Adrenal gland (tissue), 12 donors: ENCODE data around the gene HS3ST3A1. TPM values are rescaled to one million over a fixed set of nuclear protein-coding genes. Genes with fewer than 3 reads are reported as not detected.

Source experiments
- DNase-seq, 7 donors: peaks; one replicate each; pipeline ENCODE4 v3.0.0-alpha.2; 2019 to 2020
- H3K27ac ChIP-seq, 5 donors: fragments of 200-600 bp; sonication (generic) in 4 of 5; 1 replicate in 3 of 5; 2 replicates in 2 of 5; pipeline versions ENCODE4 v1.5.1 to v1.8.0; 2016 to 2020; ENCODE audit warnings: mild to moderate bottlenecking in 1 of 5
- H3K27me3 ChIP-seq: fragments of 200-600 bp; 2 replicates; pipeline ENCODE4 v1.8.0; 2021
- H3K36me3 ChIP-seq, 2 donors: fragments of 200-600 bp; replicated peaks in 1 of 2; 1 replicate in 1 of 2; 2 replicates in 1 of 2; pipeline versions ENCODE4 v1.5.1 to v1.8.0; 2018 to 2022
- H3K4me1 ChIP-seq, 2 donors: fragments of 200-600 bp; replicated peaks in 1 of 2; 1 replicate in 1 of 2; 2 replicates in 1 of 2; pipeline versions ENCODE4 v1.5.1 to v1.8.0; 2018 to 2021
- H3K4me3 ChIP-seq, 4 donors: fragments of 200-600 bp; sonication (generic) in 3 of 4; one replicate each; pipeline ENCODE4 v1.5.1; 2016 to 2018
- H3K9me3 ChIP-seq, 3 donors: fragments of 200-600 bp; sonication (generic) in 1 of 3; replicated peaks in 1 of 3; 1 replicate in 2 of 3; 2 replicates in 1 of 3; pipeline versions ENCODE4 v1.5.1 to v1.8.0; 2016 to 2021
- POLR2A ChIP-seq, 2 donors: fragments of 450-650 bp; IDR thresholded peaks; one replicate each; pipeline ENCODE4 v1.6.1; 2017; ENCODE audit warnings: antibody characterized with exemption in 2 of 2, mild to moderate bottlenecking in 2 of 2, moderate library complexity in 1 of 2
- WGBS, 4 donors: extraction: QIAGEN DNeasy Blood & Tissue Kit in 2 of 4; methylation state at CpG; one replicate each; pipeline versions ENCODE4 v1.1.5 to v1.1.7; 2013 to 2017; 5-methylcytosine and 5-hydroxymethylcytosine counted together
- intact Hi-C, 2 donors: fragments of 100-400 bp; cut with DNase I; formaldehyde crosslinking; loops; one replicate each; pipeline versions ENCODE4 v1.14.1 to v1.15.0; 2022 to 2023
- polyA plus RNA-seq, 3 donors: library from polyadenylated mRNA; stranded (reverse); fragments of 200-250 nt in 2 of 3; fragments of 350-450 nt in 1 of 3; fragmentation: Illumina TruSeq in 1 of 3; extraction: RNeasy Lipid Tissue Mini Kit (QIAGEN cat#74804) in 1 of 3; gene quantifications; one replicate each; pipeline ENCODE4 v1.2.3, GENCODE V29; 2013 to 2014
- total RNA-seq, 9 donors: library from RNA; depleted of rRNA in 4 of 9; stranded (reverse); fragments of >200 nt in 4 of 9; fragments of 120-200 nt in 1 of 9; fragmentation: NEBNext Ultra II Directional in 1 of 9; extraction: Animal tissue kit (Norgen Biotek cat#: 25700) in 1 of 9; gene quantifications; one replicate each; pipeline versions ENCODE4 v1.1.0 to v1.2.4, GENCODE V29; 2013 to 2023
- TF ChIP-seq, protein P1 (sequence below), 6 experiments: fragments of 450-650 bp in 4 of 6; fragments of 200-600 bp in 2 of 6; sonication (generic) in 1 of 6; IDR thresholded peaks; 1 replicate in 5 of 6; 2 replicates in 1 of 6; pipeline versions ENCODE4 v1.5.1 to v1.8.0; 2016 to 2021; ENCODE audit warnings: antibody characterized with exemption in 6 of 6, mild to moderate bottlenecking in 2 of 6, moderate library complexity in 1 of 6
- donor health status: healthy with polysubstance abuse.
- donor health status: Bipolar disorder and iron deficiency.
- donor health status: DM: yes; HTN: yes; CAD: no.
- donor health status: DM: no; HTN: no; CAD: no.
- donor health status: DM: no; HTN: no; CAD: no.
- donor health status: DM: yes; HTN: yes; CAD: no.

HS3ST3A1 gene
- total and polyA plus RNA-seq, 12 donors = 0.09 to 22.7 (median 4.0) TPM

DNA sequence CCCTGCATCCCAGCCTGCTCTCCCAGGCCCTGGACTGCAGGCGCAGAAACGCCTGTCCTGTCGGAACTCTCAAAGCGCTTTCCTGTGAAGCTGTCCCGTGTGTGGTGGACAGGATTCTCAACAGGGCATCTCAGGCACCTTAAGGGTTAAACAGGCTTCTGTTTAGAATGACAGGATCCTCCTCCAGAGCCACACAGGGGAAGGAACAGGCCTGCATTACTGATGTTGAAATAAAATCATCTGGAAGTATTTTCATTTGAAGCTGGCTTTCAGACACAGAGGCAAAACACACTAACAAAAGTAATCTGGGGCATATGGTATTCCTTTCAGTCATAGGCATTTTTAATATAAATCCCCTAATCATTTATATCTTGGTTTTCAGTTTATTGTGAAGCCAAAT is 7.4 kb downstream of the HS3ST3A1 start:
- TF ChIP-seq, protein P1, sequence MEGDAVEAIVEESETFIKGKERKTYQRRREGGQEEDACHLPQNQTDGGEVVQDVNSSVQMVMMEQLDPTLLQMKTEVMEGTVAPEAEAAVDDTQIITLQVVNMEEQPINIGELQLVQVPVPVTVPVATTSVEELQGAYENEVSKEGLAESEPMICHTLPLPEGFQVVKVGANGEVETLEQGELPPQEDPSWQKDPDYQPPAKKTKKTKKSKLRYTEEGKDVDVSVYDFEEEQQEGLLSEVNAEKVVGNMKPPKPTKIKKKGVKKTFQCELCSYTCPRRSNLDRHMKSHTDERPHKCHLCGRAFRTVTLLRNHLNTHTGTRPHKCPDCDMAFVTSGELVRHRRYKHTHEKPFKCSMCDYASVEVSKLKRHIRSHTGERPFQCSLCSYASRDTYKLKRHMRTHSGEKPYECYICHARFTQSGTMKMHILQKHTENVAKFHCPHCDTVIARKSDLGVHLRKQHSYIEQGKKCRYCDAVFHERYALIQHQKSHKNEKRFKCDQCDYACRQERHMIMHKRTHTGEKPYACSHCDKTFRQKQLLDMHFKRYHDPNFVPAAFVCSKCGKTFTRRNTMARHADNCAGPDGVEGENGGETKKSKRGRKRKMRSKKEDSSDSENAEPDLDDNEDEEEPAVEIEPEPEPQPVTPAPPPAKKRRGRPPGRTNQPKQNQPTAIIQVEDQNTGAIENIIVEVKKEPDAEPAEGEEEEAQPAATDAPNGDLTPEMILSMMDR (IDR thresholded peaks at IDR 0.05) = no peak
- no peak for TF ChIP-seq POLR2A (IDR thresholded peaks at IDR 0.05)
- Histone ChIP-seq H3K9me3 (no peaks in the 10 kb centered on the region), H3K4me1 (peaks cover 0 to 4% of the 10 kb centered on the region in 2 donors), H3K27ac (no peak overlapping the region), H3K36me3 (no peaks in the 10 kb centered on the region), H3K27me3 (peaks cover 11% of the 10 kb centered on the region), H3K4me3 (no peak overlapping the region)
- no peak for DNase-seq
- WGBS, 4 donors = 93 to 96% (median 95%) methylated on average over 5 of the region's 5 CpGs
- intact Hi-C loops = no loop called here

DNA sequence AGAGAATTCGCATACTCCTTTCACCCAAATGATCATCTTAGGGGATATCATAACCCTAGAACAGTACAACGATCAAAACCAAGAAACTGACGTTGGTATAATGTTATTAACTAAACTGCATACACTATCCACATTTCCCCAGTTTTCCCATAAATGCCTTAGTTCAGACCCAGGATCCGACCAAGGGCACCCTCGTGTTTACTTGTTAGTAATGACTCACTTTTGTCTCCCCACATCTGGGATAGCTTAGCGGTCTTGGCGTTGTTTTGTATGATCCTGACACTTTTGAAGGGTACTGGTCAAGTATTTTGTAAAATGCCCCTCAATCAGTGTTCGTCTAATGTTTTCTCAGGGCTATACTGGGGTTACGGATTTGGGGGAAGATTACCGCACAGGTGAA is 8.0 kb downstream of the HS3ST3A1 start:
- H3K27ac ChIP-seq = no peak overlapping the region
- WGBS, 4 donors = 78 to 85% (median 79%) methylated on average over 10 of the region's 10 CpGs
- TF ChIP-seq, protein P1 (IDR thresholded peaks at IDR 0.05) = no peak
- no peak for TF ChIP-seq POLR2A (IDR thresholded peaks at IDR 0.05)
- no peak for DNase-seq
- H3K27me3 ChIP-seq = peaks cover 6% of the 10 kb centered on the region
- no peaks in the 10 kb centered on the region for H3K36me3 ChIP-seq
- H3K9me3 ChIP-seq = no peaks in the 10 kb centered on the region
- H3K4me3 ChIP-seq = no peak overlapping the region
- intact Hi-C loops = no loop called here
- peaks cover 0 to 4% of the 10 kb centered on the region in 2 donors for H3K4me1 ChIP-seq

DNA sequence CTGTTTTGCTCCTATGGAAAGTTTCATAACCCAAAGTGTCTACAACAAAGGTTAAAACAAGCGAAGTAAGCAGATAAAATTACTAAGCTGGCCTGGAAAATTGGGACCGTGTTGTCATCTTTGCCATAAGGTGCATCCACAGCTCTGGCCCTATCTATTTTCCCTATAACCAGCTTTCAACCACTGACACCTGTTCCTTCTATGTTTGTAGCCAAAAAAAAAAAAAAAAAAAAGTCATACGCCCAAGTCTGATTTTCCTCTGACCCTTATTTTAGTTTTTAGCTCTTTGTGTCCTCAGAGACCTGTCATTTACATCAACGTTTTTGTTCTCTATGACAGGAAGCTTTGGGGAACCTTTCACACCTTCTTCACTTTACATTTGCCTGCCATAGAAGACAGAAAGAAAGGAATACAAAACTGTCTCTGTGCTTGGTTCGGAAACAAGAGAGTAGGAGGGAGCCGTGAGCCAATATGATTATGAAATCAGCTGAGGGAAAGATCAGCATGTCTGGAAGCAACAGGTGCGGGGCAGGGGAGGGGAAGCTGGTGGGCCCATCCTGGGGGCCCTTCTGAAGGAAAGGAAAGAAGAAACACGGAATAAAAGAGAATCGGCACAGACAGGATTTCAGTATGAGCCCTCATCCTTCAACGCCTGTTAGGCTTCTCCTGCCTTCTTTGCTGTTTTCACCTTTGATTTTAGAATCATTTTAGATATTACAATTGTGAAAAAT is 8.5 kb downstream of the HS3ST3A1 start:
- WGBS, 4 donors = 68 to 74% (median 71%) methylated on average over 10 of the region's 10 CpGs
- no peak for DNase-seq
- Histone ChIP-seq H3K27me3 (peaks cover under 1% of the 10 kb centered on the region), H3K4me1 (peaks cover 0 to 4% of the 10 kb centered on the region in 2 donors), H3K27ac (no peak overlapping the region), H3K4me3 (no peak overlapping the region), H3K9me3 (no peaks in the 10 kb centered on the region), H3K36me3 (no peaks in the 10 kb centered on the region)
- TF ChIP-seq, protein P1 (IDR thresholded peaks at IDR 0.05) = no peak
- TF ChIP-seq POLR2A (IDR thresholded peaks at IDR 0.05) = no peak
- intact Hi-C loops = no loop called here

DNA sequence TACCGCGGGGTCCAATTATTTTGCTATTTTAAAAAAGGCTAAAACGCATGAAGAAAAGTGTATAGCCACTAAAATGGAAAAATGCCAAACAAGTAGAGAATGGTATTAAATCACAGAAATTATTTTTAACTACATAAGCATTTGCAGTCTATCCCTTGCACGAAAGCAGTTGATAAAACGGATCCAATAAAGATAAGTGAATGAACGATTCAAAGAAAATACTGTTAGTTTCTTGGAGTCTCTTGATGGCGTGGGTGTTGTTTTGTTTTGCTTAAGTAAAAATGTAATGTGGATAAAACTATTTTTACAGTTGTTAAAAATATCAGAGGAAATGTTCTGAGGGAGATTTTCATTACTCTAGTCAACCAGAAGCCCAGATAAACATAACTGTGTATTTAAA is 9.3 kb downstream of the HS3ST3A1 start:
- TF ChIP-seq, protein P1 (IDR thresholded peaks at IDR 0.05) = no peak
- no peak for TF ChIP-seq POLR2A (IDR thresholded peaks at IDR 0.05)
- intact Hi-C loops = no loop called here
- no peaks in the 10 kb centered on the region for H3K36me3 ChIP-seq
- peaks cover 0 to 4% of the 10 kb centered on the region in 2 donors for H3K4me1 ChIP-seq
- no peaks in the 10 kb centered on the region for H3K27me3 ChIP-seq
- no peak for DNase-seq
- no peak overlapping the region for H3K27ac ChIP-seq
- no peaks in the 10 kb centered on the region for H3K9me3 ChIP-seq
- WGBS, 4 donors = 25 to 53% (median 40%) methylated on average over 7 of the region's 7 CpGs
- no peak overlapping the region for H3K4me3 ChIP-seq
